Measurements from ENCODE around the gene FGF19. TPM values are rescaled to one million over a fixed set of nuclear protein-coding genes. Genes with fewer than 3 reads are reported as not detected.

FGF19 gene, protein sequence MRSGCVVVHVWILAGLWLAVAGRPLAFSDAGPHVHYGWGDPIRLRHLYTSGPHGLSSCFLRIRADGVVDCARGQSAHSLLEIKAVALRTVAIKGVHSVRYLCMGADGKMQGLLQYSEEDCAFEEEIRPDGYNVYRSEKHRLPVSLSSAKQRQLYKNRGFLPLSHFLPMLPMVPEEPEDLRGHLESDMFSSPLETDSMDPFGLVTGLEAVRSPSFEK
- total RNA-seq = not detected

DNA sequence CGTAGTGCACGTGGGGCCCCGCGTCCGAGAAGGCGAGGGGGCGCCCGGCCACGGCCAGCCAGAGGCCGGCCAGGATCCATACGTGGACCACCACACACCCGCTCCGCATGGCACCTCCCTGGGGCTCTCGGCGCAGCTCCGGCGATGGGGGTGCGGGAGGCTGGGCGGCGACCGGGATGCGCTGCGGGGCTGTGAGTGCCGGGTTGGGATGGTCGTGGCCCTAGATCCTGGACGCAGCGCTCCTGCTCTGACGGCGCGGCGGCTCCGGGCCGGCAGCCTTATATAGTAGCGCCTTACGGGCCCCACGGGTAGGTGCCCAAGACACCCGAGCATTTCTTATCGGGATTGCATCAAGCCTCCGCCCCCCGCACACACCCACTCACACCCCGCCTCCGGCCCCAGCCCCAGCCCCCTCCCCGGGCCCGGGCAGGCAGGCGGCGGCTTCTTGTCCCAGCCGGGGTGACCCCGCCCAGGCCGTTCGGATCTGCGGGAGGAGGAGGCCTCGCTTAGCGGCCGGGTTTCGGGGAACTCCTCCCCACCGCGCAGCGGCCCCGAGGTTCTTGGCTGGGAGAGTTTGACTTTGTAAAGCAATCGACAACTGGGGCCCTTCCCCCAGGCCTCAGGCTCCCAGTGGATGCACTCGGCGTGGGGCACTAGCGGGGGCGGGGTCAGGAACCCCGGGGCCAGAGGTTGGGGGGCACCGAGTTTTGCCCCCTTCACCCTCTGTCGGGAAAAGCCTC, at the start of gene FGF19:
TSS of gene FGF19 (minus strand) at position 255 of the 740 bp plus-strand sequence. CDS start at position 109, 146 bp downstream.
- H3K4me1 ChIP-seq = peaks cover 6 to 41% (median 28%) of the 10 kb centered on the region in 4 donors
- in situ Hi-C loops (cut with MboI; ENCODE audit: low pct_ligation_motif_present in 1 of 4, low pct_unique_long_range_greater_than_20kb in 1 of 4, low sequenced_read_pairs in 3 of 4) = loop anchor here in 2 of 4 donors (25.0 kb wide), 2 partner anchors 183 to 483 kb away; no protein-coding TSS in a partner anchor
- intact Hi-C loops (cut with DNase I; ENCODE audit: low total_unique reads) = no loop called here

DNA sequence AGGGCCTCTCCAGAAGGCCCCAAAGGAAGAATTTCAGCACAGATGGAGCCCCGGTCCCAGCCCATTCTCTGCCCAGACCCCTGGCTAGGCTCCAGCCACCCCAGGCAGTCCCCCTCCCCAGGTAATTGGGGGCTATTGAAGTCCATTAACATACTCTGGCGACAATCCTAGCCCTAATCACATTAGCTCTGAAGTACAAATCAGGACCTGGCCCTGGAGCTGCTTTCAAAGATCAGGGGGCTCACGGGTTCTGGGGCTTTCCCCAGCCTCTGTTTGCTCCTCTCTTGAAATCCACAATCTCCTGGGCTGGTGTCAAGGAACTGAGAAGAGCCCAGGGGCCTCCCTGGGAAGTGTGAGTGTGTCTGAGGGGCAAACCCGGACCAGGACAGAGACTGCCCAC, 49.1 kb upstream of the FGF19 start:
- TF ChIP-seq, protein P1, sequence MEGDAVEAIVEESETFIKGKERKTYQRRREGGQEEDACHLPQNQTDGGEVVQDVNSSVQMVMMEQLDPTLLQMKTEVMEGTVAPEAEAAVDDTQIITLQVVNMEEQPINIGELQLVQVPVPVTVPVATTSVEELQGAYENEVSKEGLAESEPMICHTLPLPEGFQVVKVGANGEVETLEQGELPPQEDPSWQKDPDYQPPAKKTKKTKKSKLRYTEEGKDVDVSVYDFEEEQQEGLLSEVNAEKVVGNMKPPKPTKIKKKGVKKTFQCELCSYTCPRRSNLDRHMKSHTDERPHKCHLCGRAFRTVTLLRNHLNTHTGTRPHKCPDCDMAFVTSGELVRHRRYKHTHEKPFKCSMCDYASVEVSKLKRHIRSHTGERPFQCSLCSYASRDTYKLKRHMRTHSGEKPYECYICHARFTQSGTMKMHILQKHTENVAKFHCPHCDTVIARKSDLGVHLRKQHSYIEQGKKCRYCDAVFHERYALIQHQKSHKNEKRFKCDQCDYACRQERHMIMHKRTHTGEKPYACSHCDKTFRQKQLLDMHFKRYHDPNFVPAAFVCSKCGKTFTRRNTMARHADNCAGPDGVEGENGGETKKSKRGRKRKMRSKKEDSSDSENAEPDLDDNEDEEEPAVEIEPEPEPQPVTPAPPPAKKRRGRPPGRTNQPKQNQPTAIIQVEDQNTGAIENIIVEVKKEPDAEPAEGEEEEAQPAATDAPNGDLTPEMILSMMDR (IDR thresholded peaks at IDR 0.05) = no peak
- TF ChIP-seq POLR2AphosphoS5 (IDR thresholded peaks at IDR 0.05) (no peak), EP300 (IDR thresholded peaks at IDR 0.05; ENCODE audit: low read depth) (no peak), POLR2A (IDR thresholded peaks at IDR 0.05) (no peak)
- Histone ChIP-seq H3K4me1 (no peaks in the 10 kb centered on the region), H3K4me3 (no peak overlapping the region), H3K9me3 (no peaks in the 10 kb centered on the region), H3K27ac (no peak overlapping the region), H3K27me3 (peaks cover 3% of the 10 kb centered on the region), H3K36me3 (no peaks in the 10 kb centered on the region)
- DNase-seq = no peak
- intact Hi-C loops (cut with DNase I; ENCODE audit: low total_unique reads) = no loop called here
- WGBS, 2 donors (ENCODE audit: low coverage in 1 of 2) = 29% methylated on average over 4 of the region's 4 CpGs; no CpG with 5 or more reads in 1 of the 2 donors
- in situ Hi-C loops (cut with MboI; ENCODE audit: low pct_ligation_motif_present in 1 of 4, low pct_unique_long_range_greater_than_20kb in 1 of 4, low sequenced_read_pairs in 3 of 4) = no loop called here

More for the DNA sequence above, at the start of gene FGF19:
- H3K36me3 ChIP-seq = no peaks in the 10 kb centered on the region
- H3K27me3 ChIP-seq = peaks cover 86% of the 10 kb centered on the region
- H3K27ac ChIP-seq = no peak within 1 kb of the TSS
- TF ChIP-seq POLR2AphosphoS5 (IDR thresholded peaks at IDR 0.05) = no peak
- peak within 1 kb of the TSS in 2 of 4 donors; percentile 3 to 22 for H3K4me3 ChIP-seq
- no peaks in the 10 kb centered on the region for H3K9me3 ChIP-seq
- WGBS, 2 donors (ENCODE audit: low coverage in 1 of 2) = 0 to 2% methylated on average over 2 to 28 of the region's 67 CpGs
- DNase-seq = no peak

DNA sequence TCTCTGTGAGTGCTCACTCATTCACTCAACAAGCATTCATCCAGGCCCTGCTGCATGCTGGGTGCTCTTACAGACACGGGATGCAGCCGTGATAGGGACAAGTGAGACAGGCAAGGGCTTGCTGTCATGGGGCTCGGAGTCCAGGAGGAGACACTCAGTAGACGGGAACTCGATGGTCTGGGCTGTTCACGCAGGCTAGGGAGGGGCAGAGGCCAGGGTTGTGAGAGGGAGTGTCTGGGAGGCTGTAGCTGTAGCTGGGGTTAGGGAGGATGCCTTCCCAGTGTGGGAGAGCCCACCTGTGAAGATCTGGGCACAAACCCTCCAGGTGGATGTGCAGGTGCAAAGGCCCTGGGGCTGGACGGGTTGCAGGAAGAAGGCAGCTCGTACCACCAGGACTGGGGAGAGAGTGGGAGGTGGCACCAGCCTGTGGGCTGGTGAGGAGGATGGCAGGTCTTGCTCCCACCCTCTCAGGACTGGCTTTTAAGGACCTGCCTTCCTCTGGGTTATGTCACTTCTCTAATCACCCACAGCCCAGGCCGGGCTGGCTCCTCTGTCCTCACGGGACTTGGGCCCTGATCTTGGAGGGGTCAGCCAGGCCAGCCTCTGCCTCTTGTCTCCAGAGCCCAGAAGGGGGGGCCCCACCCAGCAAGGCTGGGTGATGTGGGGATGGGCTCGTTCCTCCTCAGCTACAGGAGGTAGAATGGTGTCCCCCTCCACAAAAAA, 47.2 kb upstream of the FGF19 start:
- 51% methylated on average over 11 of the region's 11 CpGs; no CpG with 5 or more reads in 1 of the 2 donors for WGBS, 2 donors (ENCODE audit: low coverage in 1 of 2)
- intact Hi-C loops (cut with DNase I; ENCODE audit: low total_unique reads) = no loop called here
- peaks cover 10% of the 10 kb centered on the region for H3K27me3 ChIP-seq

DNA sequence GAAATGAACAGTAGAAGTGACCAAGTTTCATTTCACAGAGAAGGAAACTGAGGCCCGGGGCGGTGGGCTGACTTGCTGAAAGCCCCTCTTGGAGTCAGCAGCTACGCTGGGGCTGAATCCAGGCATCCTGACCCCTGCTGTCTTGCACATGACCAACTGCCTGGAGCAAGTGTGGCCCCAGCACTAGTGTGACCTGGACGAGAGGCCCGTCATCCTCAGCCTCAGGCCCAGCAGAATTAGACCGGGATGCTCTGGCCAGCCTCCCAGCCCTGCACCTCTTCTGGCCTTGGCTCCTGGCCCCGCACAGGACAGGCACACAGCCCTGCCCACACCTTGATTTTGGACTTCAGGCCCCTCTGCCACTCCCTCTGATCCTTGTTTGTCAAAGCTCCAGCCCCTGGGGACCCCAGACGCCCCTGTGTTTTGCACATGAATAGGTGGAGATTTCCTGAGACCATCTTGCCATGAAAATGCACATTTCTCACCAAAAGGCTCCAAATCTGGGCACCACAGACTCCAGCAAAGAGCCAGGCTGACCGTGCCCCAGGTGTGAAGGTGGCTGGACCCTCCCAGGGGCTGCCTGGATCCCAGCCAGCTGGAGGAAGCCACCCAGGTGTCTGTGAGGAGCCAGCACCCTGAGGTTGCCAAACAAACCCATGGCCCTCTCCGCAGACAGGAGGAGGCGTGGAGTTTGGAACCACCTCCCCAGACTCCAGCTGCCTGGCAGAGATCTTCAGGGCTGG, 46.5 kb upstream of the FGF19 start:
- H3K27ac ChIP-seq = no peak overlapping the region
- no peaks in the 10 kb centered on the region for H3K36me3 ChIP-seq
- TF ChIP-seq, protein P1 (IDR thresholded peaks at IDR 0.05) = no peak
- TF ChIP-seq EP300 (IDR thresholded peaks at IDR 0.05; ENCODE audit: low read depth) (no peak), POLR2AphosphoS5 (IDR thresholded peaks at IDR 0.05) (no peak), POLR2A (IDR thresholded peaks at IDR 0.05) (no peak)
- 50 to 67% methylated on average over 3 to 11 of the region's 11 CpGs for WGBS, 2 donors (ENCODE audit: low coverage in 1 of 2)
- H3K4me1 ChIP-seq = no peaks in the 10 kb centered on the region
- in situ Hi-C loops (cut with MboI; ENCODE audit: low pct_ligation_motif_present in 1 of 4, low pct_unique_long_range_greater_than_20kb in 1 of 4, low sequenced_read_pairs in 3 of 4) = no loop called here
- no peak overlapping the region for H3K4me3 ChIP-seq
- H3K9me3 ChIP-seq = no peaks in the 10 kb centered on the region
- peaks cover 10% of the 10 kb centered on the region for H3K27me3 ChIP-seq
- no peak for DNase-seq
- intact Hi-C loops (cut with DNase I; ENCODE audit: low total_unique reads) = no loop called here

More for the DNA sequence above, 47.2 kb upstream of the FGF19 start:
- Histone ChIP-seq H3K4me1 (no peaks in the 10 kb centered on the region), H3K36me3 (no peaks in the 10 kb centered on the region), H3K4me3 (no peak overlapping the region), H3K27ac (no peak overlapping the region), H3K9me3 (no peaks in the 10 kb centered on the region)
- TF ChIP-seq POLR2AphosphoS5 (IDR thresholded peaks at IDR 0.05) (no peak), POLR2A (IDR thresholded peaks at IDR 0.05) (no peak), EP300 (IDR thresholded peaks at IDR 0.05; ENCODE audit: low read depth) (no peak)
- TF ChIP-seq, protein P1 (IDR thresholded peaks at IDR 0.05) = no peak
- DNase-seq = no peak
- in situ Hi-C loops (cut with MboI; ENCODE audit: low pct_ligation_motif_present in 1 of 4, low pct_unique_long_range_greater_than_20kb in 1 of 4, low sequenced_read_pairs in 3 of 4) = no loop called here

Data from transverse colon (tissue), 4 donors.